Osteoblast (primary cell): Measurements from ENCODE around the gene PLB1. TPM values are rescaled to one million over a fixed set of nuclear protein-coding genes. Genes with fewer than 3 reads are reported as not detected.

Experiments used
- DNase-seq: peaks from one replicate; pipeline ENCODE4 v3.0.0; 2011; ENCODE audit warnings: low spot score, mixed read lengths; ENCODE audit not compliant: insufficient read length; ENCODE audit errors: missing footprints
- H2AFZ ChIP-seq: 2 replicates; pipeline ENCODE4 v1.6.0; 2011; ENCODE audit warnings: mild to moderate bottlenecking, low read length
- H3K27ac ChIP-seq: 2 replicates; pipeline ENCODE4 v1.5.1; 2011; ENCODE audit warnings: mild to moderate bottlenecking, low read depth, low read length, moderate library complexity
- H3K27me3 ChIP-seq: 2 replicates; pipeline ENCODE4 v1.6.0; 2012; ENCODE audit warnings: mild to moderate bottlenecking, control low read depth, inconsistent platforms, low read length, moderate library complexity; ENCODE audit not compliant: insufficient read depth
- H3K36me3 ChIP-seq: 2 replicates; pipeline ENCODE4 v1.5.1; 2011; ENCODE audit warnings: mild to moderate bottlenecking, low read length, control low read depth, moderate library complexity; ENCODE audit not compliant: insufficient read depth
- H3K4me1 ChIP-seq: 2 replicates; pipeline ENCODE4 v1.5.1; 2011; ENCODE audit warnings: mild to moderate bottlenecking, low read length, control low read depth, moderate library complexity; ENCODE audit not compliant: insufficient read depth
- H3K4me2 ChIP-seq: 2 replicates; pipeline ENCODE4 v1.6.0; 2011; ENCODE audit warnings: mild to moderate bottlenecking, low read length; ENCODE audit not compliant: insufficient read depth
- H3K4me3 ChIP-seq: fragments of 200-600 bp; sonication (generic); 3 replicates; pipeline ENCODE4 v1.5.1; 2012; ENCODE audit warnings: mild to moderate bottlenecking, low read length, inconsistent platforms; ENCODE audit not compliant: insufficient read depth
- H3K79me2 ChIP-seq: 2 replicates; pipeline ENCODE4 v1.6.0; 2012; ENCODE audit warnings: mild to moderate bottlenecking, low read length, control low read depth, inconsistent platforms; ENCODE audit not compliant: insufficient read depth
- H3K9me3 ChIP-seq: 2 replicates; pipeline ENCODE4 v1.5.1; 2011; ENCODE audit warnings: low read depth, low read length, control low read depth
- H4K20me1 ChIP-seq: 2 replicates; pipeline ENCODE4 v1.6.0; 2012; ENCODE audit warnings: mild to moderate bottlenecking, low read length, control low read depth; ENCODE audit not compliant: insufficient read depth
- total RNA-seq: library from RNA; depleted of rRNA; stranded (reverse); fragments of >200 nt; gene quantifications from 2 replicates; pipeline ENCODE4 v1.2.3, GENCODE V29; 2012
- TF ChIP-seq, protein P1 (sequence below): IDR thresholded peaks from 2 replicates; pipeline ENCODE4 v1.5.1; 2011; ENCODE audit warnings: mild to moderate bottlenecking, low read depth, low read length, moderate library complexity; ENCODE audit errors: extremely low read depth

Gene PLB1
- total RNA-seq, 1 donor: 0.36 TPM

DNA sequence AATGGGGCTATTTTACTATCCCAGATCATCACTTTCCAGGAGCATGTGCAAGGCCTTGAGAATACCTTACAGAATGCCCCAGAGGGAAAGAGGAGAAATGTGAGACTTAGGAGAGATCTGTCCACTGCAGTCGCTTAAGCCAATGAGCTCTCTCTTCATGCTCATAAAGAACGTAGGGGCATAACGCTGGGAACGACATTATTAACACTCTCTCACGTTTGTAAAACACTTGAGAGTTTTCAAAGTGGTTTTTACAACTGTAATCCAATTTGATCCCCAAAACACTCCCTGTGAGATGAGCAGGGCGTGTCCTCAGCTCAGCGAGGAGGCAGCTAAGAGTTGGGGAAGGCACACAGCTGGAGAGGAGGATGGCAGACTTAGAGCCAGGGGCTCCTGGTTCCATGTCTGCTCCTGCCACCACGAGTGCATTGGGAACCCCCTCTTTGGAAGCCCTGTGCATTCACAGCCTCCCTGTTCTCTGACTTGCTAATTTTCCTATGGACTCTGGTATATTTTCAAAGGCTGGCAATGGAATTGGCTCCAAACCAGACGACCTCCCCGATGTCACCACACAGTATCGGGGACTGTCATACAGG is 97.4 kb downstream of the PLB1 start:
- TF ChIP-seq, protein P1, sequence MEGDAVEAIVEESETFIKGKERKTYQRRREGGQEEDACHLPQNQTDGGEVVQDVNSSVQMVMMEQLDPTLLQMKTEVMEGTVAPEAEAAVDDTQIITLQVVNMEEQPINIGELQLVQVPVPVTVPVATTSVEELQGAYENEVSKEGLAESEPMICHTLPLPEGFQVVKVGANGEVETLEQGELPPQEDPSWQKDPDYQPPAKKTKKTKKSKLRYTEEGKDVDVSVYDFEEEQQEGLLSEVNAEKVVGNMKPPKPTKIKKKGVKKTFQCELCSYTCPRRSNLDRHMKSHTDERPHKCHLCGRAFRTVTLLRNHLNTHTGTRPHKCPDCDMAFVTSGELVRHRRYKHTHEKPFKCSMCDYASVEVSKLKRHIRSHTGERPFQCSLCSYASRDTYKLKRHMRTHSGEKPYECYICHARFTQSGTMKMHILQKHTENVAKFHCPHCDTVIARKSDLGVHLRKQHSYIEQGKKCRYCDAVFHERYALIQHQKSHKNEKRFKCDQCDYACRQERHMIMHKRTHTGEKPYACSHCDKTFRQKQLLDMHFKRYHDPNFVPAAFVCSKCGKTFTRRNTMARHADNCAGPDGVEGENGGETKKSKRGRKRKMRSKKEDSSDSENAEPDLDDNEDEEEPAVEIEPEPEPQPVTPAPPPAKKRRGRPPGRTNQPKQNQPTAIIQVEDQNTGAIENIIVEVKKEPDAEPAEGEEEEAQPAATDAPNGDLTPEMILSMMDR: no peak
- H3K4me2 ChIP-seq: no peak overlapping the region
- H3K4me1 ChIP-seq: peaks cover 14% of the 10 kb centered on the region
- H3K27me3 ChIP-seq: no peaks in the 10 kb centered on the region
- DNase-seq: no peak
- no peak overlapping the region for H3K4me3 ChIP-seq
- no peaks in the 10 kb centered on the region for H4K20me1 ChIP-seq
- no peaks in the 10 kb centered on the region for H3K9me3 ChIP-seq
- H3K27ac ChIP-seq: no peak overlapping the region
- no peaks in the 10 kb centered on the region for H3K36me3 ChIP-seq
- H2AFZ ChIP-seq: no peak overlapping the region
- no peaks in the 10 kb centered on the region for H3K79me2 ChIP-seq

DNA sequence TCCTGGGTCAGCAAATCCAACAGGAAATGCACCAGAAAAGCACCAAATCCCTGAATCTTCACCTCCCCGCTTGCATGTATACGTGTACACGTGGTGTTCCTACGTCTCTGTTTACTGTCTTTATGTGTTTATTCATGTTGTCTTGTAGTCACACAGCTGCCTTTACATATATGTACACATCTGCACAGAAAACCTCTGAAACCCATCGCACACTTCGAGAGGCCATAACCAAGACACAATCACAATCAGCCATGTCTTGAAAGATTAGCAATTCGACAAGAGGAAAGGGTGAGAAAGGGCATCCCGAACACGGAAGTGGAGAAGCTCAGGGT is 98.1 kb downstream of the PLB1 start:
- Histone ChIP-seq H3K4me2 (peak overlapping the region; percentile 56), H3K4me3 (no peak overlapping the region), H3K36me3 (no peaks in the 10 kb centered on the region), H4K20me1 (no peaks in the 10 kb centered on the region), H3K9me3 (no peaks in the 10 kb centered on the region), H2AFZ (peak overlapping the region; percentile 84), H3K4me1 (peaks cover 12% of the 10 kb centered on the region), H3K79me2 (no peaks in the 10 kb centered on the region), H3K27me3 (no peaks in the 10 kb centered on the region), H3K27ac (no peak overlapping the region)
- DNase-seq: no peak
- TF ChIP-seq, protein P1: no peak

DNA sequence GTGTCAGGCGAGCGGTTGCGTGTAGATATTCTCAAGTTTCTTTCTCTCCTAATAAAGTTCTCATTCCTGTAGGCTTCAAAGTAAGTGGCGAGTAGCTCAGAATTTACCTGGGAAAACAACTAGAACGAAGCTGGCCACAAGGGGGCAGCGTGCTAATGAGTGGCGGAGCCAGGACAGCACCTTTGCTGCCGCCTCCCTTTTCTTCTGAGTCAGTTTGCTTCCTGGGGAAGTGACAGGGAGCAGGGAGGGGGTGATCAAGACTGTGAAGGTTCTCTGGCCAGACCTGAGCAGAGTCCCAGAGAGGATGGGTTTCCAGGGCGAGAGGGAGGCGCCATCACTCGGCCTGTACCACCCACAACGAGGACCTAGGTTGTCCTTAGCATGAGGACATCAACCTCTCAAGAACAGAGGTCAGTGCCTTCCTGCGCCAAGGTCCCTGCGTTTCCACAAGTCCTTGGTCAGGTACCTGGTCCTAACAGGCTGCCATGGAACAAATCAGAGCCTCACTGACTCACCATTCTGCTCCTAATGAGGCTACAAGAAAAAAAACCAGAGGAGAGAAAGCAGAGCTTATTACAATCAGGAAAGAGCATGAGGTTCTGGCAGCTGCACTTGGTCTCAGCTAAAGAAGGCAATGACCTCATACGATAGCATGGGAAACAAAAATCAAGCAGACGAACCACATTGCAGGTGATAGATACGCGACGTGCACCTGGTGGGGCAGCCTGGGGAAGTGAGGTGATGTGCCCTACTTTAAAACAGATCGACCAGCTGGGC is 98.7 kb downstream of the PLB1 start:
- H4K20me1 ChIP-seq: no peaks in the 10 kb centered on the region
- peak overlapping the region; percentile 19 for H3K4me3 ChIP-seq
- TF ChIP-seq, protein P1: peak; percentile 81
- H3K79me2 ChIP-seq: no peaks in the 10 kb centered on the region
- H3K36me3 ChIP-seq: no peaks in the 10 kb centered on the region
- no peaks in the 10 kb centered on the region for H3K9me3 ChIP-seq
- H3K4me1 ChIP-seq: peaks cover 12% of the 10 kb centered on the region
- H3K27ac ChIP-seq: no peak overlapping the region
- peak overlapping the region; percentile 56 for H3K4me2 ChIP-seq
- H2AFZ ChIP-seq: peak overlapping the region; percentile 84
- H3K27me3 ChIP-seq: no peaks in the 10 kb centered on the region
- DNase-seq: peak; percentile 96

DNA sequence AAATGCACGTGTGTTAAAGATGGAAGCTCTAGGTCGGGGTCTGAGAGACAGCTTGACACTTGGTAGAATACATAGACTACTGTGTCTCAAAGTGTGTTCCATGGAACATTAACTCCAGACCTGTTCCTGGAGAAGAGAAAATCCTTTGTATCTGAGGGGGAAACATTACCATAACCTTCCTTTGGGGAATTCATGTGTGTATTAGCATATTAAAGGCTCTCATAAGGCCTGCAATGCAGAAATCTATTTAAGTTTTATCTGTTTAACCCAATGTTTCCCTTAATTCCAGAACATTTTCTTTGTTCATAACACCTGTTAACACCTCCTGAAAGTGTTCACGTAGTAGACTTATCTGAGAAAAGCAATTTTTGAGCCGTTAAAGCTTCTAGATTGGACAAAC is 99.5 kb downstream of the PLB1 start:
- H3K79me2 ChIP-seq: no peaks in the 10 kb centered on the region
- DNase-seq: no peak
- H3K27me3 ChIP-seq: no peaks in the 10 kb centered on the region
- H4K20me1 ChIP-seq: no peaks in the 10 kb centered on the region
- no peaks in the 10 kb centered on the region for H3K36me3 ChIP-seq
- no peak overlapping the region for H3K4me2 ChIP-seq
- no peak overlapping the region for H3K27ac ChIP-seq
- TF ChIP-seq, protein P1: no peak
- H3K4me3 ChIP-seq: no peak overlapping the region
- no peaks in the 10 kb centered on the region for H3K9me3 ChIP-seq
- H2AFZ ChIP-seq: no peak overlapping the region
- H3K4me1 ChIP-seq: peaks cover 12% of the 10 kb centered on the region
